Measurements from ENCODE around the gene ERCC5.

The ERCC5 gene

DNA sequence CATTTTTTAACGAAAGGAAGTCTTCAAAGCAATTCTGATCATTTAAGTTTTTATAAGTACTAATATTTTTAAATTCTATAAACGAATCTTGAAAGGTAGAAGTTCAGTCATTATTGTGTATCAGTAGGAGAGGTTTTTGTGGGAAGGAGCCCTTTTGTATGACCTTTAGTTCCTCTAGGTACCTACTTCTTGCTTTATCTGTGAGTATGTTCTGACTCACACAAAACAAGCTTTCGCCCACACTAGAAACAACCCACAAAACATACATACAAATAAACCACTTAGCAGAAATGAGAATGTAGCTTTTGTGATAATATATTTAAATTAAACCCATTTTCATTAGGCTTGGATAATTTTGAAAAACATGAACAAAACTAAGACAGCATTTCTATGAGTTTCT lies 27.8 kb downstream of the ERCC5 start:
- peaks cover 67% of the 10 kb centered on the region for H3K36me3 ChIP-seq (ENCODE audit: control insufficient read depth, low read length)

DNA sequence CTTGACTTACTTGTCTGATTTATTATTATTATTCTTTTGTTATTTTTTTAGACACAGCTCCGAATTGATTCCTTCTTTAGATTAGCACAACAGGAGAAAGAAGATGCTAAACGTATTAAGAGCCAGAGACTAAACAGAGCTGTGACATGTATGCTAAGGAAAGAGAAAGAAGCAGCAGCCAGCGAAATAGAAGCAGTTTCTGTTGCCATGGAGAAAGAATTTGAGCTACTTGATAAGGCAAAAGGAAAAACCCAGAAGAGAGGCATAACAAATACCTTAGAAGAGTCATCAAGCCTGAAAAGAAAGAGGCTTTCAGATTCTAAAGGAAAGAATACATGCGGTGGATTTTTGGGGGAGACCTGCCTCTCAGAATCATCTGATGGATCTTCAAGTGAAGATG lies 29.4 kb downstream of the ERCC5 start:
- H3K27me3 ChIP-seq (ENCODE audit: control insufficient read depth, low read length), result no peaks in the 10 kb centered on the region

More for the DNA sequence above, 27.8 kb downstream of the ERCC5 start:
- Histone ChIP-seq H3K4me2 (ENCODE audit: low read length) (no peak overlapping the region), H3K4me3 (ENCODE audit: low read length) (no peak overlapping the region), H4K20me1 (ENCODE audit: control insufficient read depth, insufficient read depth, low read depth, low read length) (no peaks in the 10 kb centered on the region), H3K9me2 (replicated peaks; ENCODE audit: control insufficient read depth, low read length) (no peaks in the 10 kb centered on the region), H3K9me3 (ENCODE audit: control insufficient read depth, insufficient read depth, low read length) (no peaks in the 10 kb centered on the region), H3K27ac (ENCODE audit: low read depth, low read length) (no peak overlapping the region), H3K79me2 (ENCODE audit: control insufficient read depth, low read length) (peaks cover 6% of the 10 kb centered on the region), H3F3A (ENCODE audit: control insufficient read depth, insufficient read depth) (peaks cover 10% of the 10 kb centered on the region; the same call in 1 of the 2 replicates), H3K27me3 (ENCODE audit: control insufficient read depth, low read length) (no peaks in the 10 kb centered on the region), H3K4me1 (ENCODE audit: control insufficient read depth, low read length) (peaks cover 6% of the 10 kb centered on the region)
- TF ChIP-seq, protein P1, sequence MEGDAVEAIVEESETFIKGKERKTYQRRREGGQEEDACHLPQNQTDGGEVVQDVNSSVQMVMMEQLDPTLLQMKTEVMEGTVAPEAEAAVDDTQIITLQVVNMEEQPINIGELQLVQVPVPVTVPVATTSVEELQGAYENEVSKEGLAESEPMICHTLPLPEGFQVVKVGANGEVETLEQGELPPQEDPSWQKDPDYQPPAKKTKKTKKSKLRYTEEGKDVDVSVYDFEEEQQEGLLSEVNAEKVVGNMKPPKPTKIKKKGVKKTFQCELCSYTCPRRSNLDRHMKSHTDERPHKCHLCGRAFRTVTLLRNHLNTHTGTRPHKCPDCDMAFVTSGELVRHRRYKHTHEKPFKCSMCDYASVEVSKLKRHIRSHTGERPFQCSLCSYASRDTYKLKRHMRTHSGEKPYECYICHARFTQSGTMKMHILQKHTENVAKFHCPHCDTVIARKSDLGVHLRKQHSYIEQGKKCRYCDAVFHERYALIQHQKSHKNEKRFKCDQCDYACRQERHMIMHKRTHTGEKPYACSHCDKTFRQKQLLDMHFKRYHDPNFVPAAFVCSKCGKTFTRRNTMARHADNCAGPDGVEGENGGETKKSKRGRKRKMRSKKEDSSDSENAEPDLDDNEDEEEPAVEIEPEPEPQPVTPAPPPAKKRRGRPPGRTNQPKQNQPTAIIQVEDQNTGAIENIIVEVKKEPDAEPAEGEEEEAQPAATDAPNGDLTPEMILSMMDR (IDR thresholded peaks at IDR 0.05; ENCODE audit: low read depth, low read length, poor library complexity, severe bottlenecking), result no peak
- no peak for TF ChIP-seq EZH2phosphoT487 (IDR thresholded peaks at IDR 0.05; ENCODE audit: borderline replicate concordance, low read length)

DNA sequence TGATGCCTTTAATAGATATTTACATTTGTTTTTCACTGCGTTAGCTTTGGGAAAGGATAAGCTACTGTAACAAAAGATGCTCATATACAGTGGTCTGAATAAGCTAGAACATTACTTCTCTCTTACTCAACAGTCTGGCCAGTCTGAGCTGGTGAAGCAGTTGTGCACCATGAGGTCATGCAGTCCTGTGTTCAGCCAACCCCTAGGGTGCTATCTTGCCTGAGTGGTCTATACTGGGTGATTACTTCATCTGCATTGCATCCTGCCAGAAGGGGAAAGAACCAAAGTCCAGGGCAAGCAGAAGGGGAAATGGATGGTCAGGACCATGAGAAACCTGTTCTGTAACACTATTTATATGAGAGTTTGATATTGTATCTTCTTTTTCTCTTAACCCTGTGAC lies 31.5 kb downstream of the ERCC5 start:
- Histone ChIP-seq H3K27me3 (ENCODE audit: control insufficient read depth, low read length) (no peaks in the 10 kb centered on the region), H3K4me3 (ENCODE audit: low read length) (no peak overlapping the region), H4K20me1 (ENCODE audit: control insufficient read depth, insufficient read depth, low read depth, low read length) (no peaks in the 10 kb centered on the region), H3K4me1 (ENCODE audit: control insufficient read depth, low read length) (no peaks in the 10 kb centered on the region), H3F3A (ENCODE audit: control insufficient read depth, insufficient read depth) (no peaks in the 10 kb centered on the region), H3K36me3 (ENCODE audit: control insufficient read depth, low read length) (peaks cover 38% of the 10 kb centered on the region), H3K4me2 (ENCODE audit: low read length) (no peak overlapping the region), H3K9me3 (ENCODE audit: control insufficient read depth, insufficient read depth, low read length) (no peaks in the 10 kb centered on the region), H3K9me2 (replicated peaks; ENCODE audit: control insufficient read depth, low read length) (no peaks in the 10 kb centered on the region), H3K79me2 (ENCODE audit: control insufficient read depth, low read length) (no peaks in the 10 kb centered on the region), H3K27ac (ENCODE audit: low read depth, low read length) (no peak overlapping the region)
- TF ChIP-seq, protein P1 (IDR thresholded peaks at IDR 0.05; ENCODE audit: low read depth, low read length, poor library complexity, severe bottlenecking), result no peak
- TF ChIP-seq EZH2phosphoT487 (IDR thresholded peaks at IDR 0.05; ENCODE audit: borderline replicate concordance, low read length), result no peak

More for the DNA sequence above, 29.4 kb downstream of the ERCC5 start:
- Histone ChIP-seq H3F3A (ENCODE audit: control insufficient read depth, insufficient read depth) (no peaks in the 10 kb centered on the region), H3K36me3 (ENCODE audit: control insufficient read depth, low read length) (peaks cover 54% of the 10 kb centered on the region), H3K79me2 (ENCODE audit: control insufficient read depth, low read length) (peaks cover 6% of the 10 kb centered on the region), H3K9me2 (replicated peaks; ENCODE audit: control insufficient read depth, low read length) (no peaks in the 10 kb centered on the region), H3K4me2 (ENCODE audit: low read length) (no peak overlapping the region), H4K20me1 (ENCODE audit: control insufficient read depth, insufficient read depth, low read depth, low read length) (no peaks in the 10 kb centered on the region), H3K27ac (ENCODE audit: low read depth, low read length) (no peak overlapping the region), H3K4me1 (ENCODE audit: control insufficient read depth, low read length) (peaks cover 6% of the 10 kb centered on the region), H3K4me3 (ENCODE audit: low read length) (no peak overlapping the region), H3K9me3 (ENCODE audit: control insufficient read depth, insufficient read depth, low read length) (no peaks in the 10 kb centered on the region)
- TF ChIP-seq, protein P1 (IDR thresholded peaks at IDR 0.05; ENCODE audit: low read depth, low read length, poor library complexity, severe bottlenecking), result no peak
- TF ChIP-seq EZH2phosphoT487 (IDR thresholded peaks at IDR 0.05; ENCODE audit: borderline replicate concordance, low read length), result no peak

Data from DOHH2 (cell line).